ENCODE measurements around the gene TNFRSF9.

DNA sequence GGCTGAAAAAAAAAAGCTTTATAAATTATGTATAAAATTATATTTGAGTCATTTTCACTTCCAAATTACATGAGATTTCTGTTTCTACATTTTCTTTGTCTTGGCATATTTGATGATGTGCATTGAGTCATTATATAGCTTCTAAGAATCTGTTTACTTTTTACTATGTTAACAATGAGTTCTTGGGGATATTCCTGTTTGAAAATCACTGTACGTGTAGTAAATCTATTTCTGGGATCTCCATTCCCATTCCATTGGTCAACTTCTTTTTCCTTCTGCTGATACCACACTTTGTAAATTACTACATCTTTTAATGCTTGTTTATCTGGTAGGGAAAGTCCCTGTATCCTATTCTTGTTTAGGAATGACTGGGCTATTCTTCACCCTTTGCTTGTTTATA, 43.6 kb downstream of the TNFRSF9 start:
- no peak for TF ChIP-seq EZH2 (IDR thresholded peaks at IDR 0.05; ENCODE audit: borderline replicate concordance)
- TF ChIP-seq, protein P1, sequence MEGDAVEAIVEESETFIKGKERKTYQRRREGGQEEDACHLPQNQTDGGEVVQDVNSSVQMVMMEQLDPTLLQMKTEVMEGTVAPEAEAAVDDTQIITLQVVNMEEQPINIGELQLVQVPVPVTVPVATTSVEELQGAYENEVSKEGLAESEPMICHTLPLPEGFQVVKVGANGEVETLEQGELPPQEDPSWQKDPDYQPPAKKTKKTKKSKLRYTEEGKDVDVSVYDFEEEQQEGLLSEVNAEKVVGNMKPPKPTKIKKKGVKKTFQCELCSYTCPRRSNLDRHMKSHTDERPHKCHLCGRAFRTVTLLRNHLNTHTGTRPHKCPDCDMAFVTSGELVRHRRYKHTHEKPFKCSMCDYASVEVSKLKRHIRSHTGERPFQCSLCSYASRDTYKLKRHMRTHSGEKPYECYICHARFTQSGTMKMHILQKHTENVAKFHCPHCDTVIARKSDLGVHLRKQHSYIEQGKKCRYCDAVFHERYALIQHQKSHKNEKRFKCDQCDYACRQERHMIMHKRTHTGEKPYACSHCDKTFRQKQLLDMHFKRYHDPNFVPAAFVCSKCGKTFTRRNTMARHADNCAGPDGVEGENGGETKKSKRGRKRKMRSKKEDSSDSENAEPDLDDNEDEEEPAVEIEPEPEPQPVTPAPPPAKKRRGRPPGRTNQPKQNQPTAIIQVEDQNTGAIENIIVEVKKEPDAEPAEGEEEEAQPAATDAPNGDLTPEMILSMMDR (IDR thresholded peaks at IDR 0.05; ENCODE audit: poor library complexity) = no peak
- no peak for TF ChIP-seq EZH2phosphoT487 (IDR thresholded peaks at IDR 0.05; ENCODE audit: low read depth, severe bottlenecking, unreplicated experiment)

All from hepatocyte (in vitro differentiated cells).